HCT116 (cell line): ENCODE measurements around the gene HIVEP2. TPM values are rescaled to one million over a fixed set of nuclear protein-coding genes. Genes with fewer than 3 reads are reported as not detected.

ENCODE experiments used
- CEBPB ChIP-seq: IDR thresholded peaks from 2 replicates; pipeline ENCODE4 v1.6.1; 2012; ENCODE audit warnings: low read depth
- EGR1 ChIP-seq: IDR thresholded peaks from 2 replicates; pipeline ENCODE4 v1.6.1; 2012; ENCODE audit warnings: low read depth
- ELF1 ChIP-seq: IDR thresholded peaks from 2 replicates; pipeline ENCODE4 v1.6.1; 2012; ENCODE audit warnings: low read depth, borderline replicate concordance
- FOSL1 ChIP-seq: IDR thresholded peaks from 2 replicates; pipeline ENCODE4 v1.6.1; 2012; ENCODE audit warnings: low read depth
- JUND ChIP-seq: IDR thresholded peaks from 2 replicates; pipeline ENCODE4 v1.6.1; 2012
- POLR2A ChIP-seq: IDR thresholded peaks from 2 replicates; pipeline ENCODE4 v1.7.0; 2011; ENCODE audit warnings: borderline replicate concordance; ENCODE audit not compliant: insufficient read depth, insufficient read length; ENCODE audit errors: extremely low read depth
- POLR2AphosphoS5 ChIP-seq: IDR thresholded peaks from 2 replicates; pipeline ENCODE4 v1.6.1; 2011; ENCODE audit warnings: mild to moderate bottlenecking, low read depth, low read length, moderate library complexity
- RAD21 ChIP-seq: IDR thresholded peaks from 2 replicates; pipeline ENCODE4 v1.6.1; 2012; ENCODE audit warnings: low read depth, mild to moderate bottlenecking
- REST ChIP-seq: IDR thresholded peaks from 2 replicates; pipeline ENCODE4 v1.6.1; 2012; ENCODE audit warnings: low read depth
- SIN3A ChIP-seq: IDR thresholded peaks from 2 replicates; pipeline ENCODE4 v1.6.1; 2012; ENCODE audit warnings: low read depth
- SP1 ChIP-seq: IDR thresholded peaks from 2 replicates; pipeline ENCODE4 v1.6.1; 2012; ENCODE audit warnings: low read depth
- SRF ChIP-seq: IDR thresholded peaks from 2 replicates; pipeline ENCODE4 v1.6.1; 2012; ENCODE audit warnings: low read depth
- ZBTB33 ChIP-seq: IDR thresholded peaks from 2 replicates; pipeline ENCODE4 v1.6.1; 2011; ENCODE audit warnings: mild to moderate bottlenecking, low read length, moderate library complexity; ENCODE audit not compliant: insufficient replicate concordance; ENCODE audit errors: extremely low read depth
- ZNF274 ChIP-seq: fragments of 200-500 bp; sonication (Bioruptor generic); IDR thresholded peaks from 2 replicates; pipeline ENCODE4 v1.6.1; 2014; ENCODE audit warnings: mild to moderate bottlenecking, low read depth, low read length, inconsistent platforms
- total RNA-seq: library from RNA; stranded (reverse); gene quantifications from one replicate; pipeline ENCODE4 v1.2.1, GENCODE V29; 2021; ENCODE audit not compliant: unreplicated experiment
- TF ChIP-seq, protein P1 (sequence below): IDR thresholded peaks from 2 replicates; pipeline ENCODE4 v1.6.1; 2012

Gene HIVEP2
- total RNA-seq, 1 experiment from 2014 or later: 8.1 TPM

GRCh38 chr6:142944124-142945048 is 590 bp downstream of the HIVEP2 start (continued):
- no peak for TF ChIP-seq ZBTB33
- no peak for TF ChIP-seq CEBPB
- 0 out of 2 replicates have a peak, but pooled peaks have one; percentile 45 for TF ChIP-seq EGR1
- TF ChIP-seq, protein P1, sequence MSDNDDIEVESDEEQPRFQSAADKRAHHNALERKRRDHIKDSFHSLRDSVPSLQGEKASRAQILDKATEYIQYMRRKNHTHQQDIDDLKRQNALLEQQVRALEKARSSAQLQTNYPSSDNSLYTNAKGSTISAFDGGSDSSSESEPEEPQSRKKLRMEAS: peak; percentile 49
- TF ChIP-seq POLR2A: no peak
- TF ChIP-seq FOSL1: no peak
- no peak for TF ChIP-seq SRF
- no peak for TF ChIP-seq ELF1
- no peak for TF ChIP-seq JUND
- TF ChIP-seq POLR2AphosphoS5: peak; percentile 63; the same call in 1 of the 2 replicates
- TF ChIP-seq ZNF274: no peak
- no peak for TF ChIP-seq RAD21
- no peak for TF ChIP-seq REST
- TF ChIP-seq SP1: peak; percentile 72
- peak; percentile 22; the same call in 1 of the 2 replicates for TF ChIP-seq SIN3A
